ENCODE measurements around the gene BLTP2.
A peak's percentile ranks its signal among the peaks of the same experiment; 100 is the strongest.

The BLTP2 gene

GRCh38 chr17:28613931-28614381, 31.0 kb downstream of the BLTP2 start, which contains the start of gene RSKR:
Gene RSKR (minus strand): TSS chr17:28614185. CDS start chr17:28614161, 24 bp downstream.
- no peaks in the 10 kb centered on the region for H3K4me1 ChIP-seq (ENCODE audit: control insufficient read depth, insufficient read depth, low read length)
- H3K9me3 ChIP-seq (ENCODE audit: control insufficient read depth, insufficient read depth, low read depth, low read length), result no peaks in the 10 kb centered on the region
- POLR2A ChIA-PET, result interaction anchor here (2.0 kb wide), 1 partner anchor 14 kb away, joined by 7 read pairs; no protein-coding TSS in a partner anchor
- H3K27ac ChIP-seq (ENCODE audit: extremely low read depth, low read depth, low read length), result peak within 1 kb of the TSS; percentile 13; the same call in 1 of the 2 replicates
- no peak within 1 kb of the TSS for H3K4me3 ChIP-seq (ENCODE audit: low read depth, low read length)
- CTCF ChIA-PET, result interaction anchor here (0.6 to 7.3 kb wide), 13 partner anchors 11 to 120 kb away, joined by 3 to 46 read pairs (median 4); no protein-coding TSS in a partner anchor
- TF ChIP-seq ZNF521 (tag by site-specific recombination; IDR thresholded peaks at IDR 0.05), result no peak
- peak; percentile 84 for TF ChIP-seq ZIC2 (tag by site-specific recombination; IDR thresholded peaks at IDR 0.05)
- peaks cover 71 to 92% of the 10 kb centered on the region in 2 experiments for H3K36me3 ChIP-seq (ENCODE audit: control insufficient read depth in 2 of 2, insufficient read depth in 1 of 2, low read length in 2 of 2)

DNA sequence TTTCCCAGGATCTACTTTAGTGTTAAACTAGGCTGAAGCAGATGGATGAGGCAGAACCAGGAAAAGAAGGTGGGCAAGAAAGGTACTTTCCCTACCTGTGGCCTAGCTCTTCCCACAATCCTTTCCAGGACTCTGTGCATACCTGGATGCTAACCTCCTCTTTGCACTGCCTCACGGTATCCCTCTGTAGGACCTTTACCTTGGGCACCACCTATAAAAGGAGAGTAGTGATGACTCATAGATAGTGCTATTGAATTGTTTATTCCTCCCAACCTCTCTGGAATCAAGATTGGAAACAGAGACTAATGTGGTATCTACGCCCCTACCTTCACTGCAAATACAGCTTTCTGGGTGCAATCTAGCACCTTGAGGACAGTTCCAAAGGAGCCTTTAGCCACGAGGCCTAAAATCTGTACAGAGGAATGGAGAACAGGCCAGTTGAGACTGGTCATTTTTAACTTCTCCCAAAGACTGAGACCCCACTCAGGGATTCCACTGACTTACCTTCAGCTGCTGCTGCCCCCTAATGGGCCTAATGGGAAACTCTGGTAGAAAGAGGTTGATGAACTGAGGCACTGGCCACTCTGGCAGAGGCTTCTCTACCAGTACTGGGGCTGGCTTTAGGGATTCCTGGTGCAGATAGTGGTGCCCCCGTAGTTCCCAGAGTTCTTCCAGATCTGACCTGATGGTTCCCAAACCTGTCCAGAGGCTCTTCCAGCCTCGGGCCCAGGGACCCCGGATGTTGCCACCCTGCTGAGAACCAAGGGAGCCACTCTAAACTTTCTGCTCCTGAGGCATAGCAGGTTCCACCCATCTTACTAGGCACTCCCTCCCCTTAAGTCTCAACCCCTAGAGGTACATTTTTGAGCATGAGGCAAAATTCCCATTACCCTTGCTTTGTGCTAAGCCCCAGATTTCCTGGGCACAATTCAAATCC, 31.8 kb downstream of the BLTP2 start:
- TF ChIP-seq WT1 (tag by site-specific recombination; IDR thresholded peaks at IDR 0.05) (no peak), HOXD13 (CRISPR knock-in tag; IDR thresholded peaks at IDR 0.05; ENCODE audit: borderline replicate concordance) (no peak), HOXC10 (CRISPR knock-in tag; IDR thresholded peaks at IDR 0.05) (no peak), ZBTB48 (tag by site-specific recombination; IDR thresholded peaks at IDR 0.05) (0 out of 2 replicates have a peak, but pooled peaks have one; percentile 47), KLF17 (tag by site-specific recombination; IDR thresholded peaks at IDR 0.05) (no peak), GLIS1 (tag by site-specific recombination; IDR thresholded peaks at IDR 0.05) (0 out of 2 replicates have a peak, but pooled peaks have one; percentile 20), ZBTB21 (tag by site-specific recombination; IDR thresholded peaks at IDR 0.05) (no peak), ZNF510 (tag by site-specific recombination; IDR thresholded peaks at IDR 0.05; ENCODE audit: insufficient replicate concordance) (no peak), ZNF654 (tag by site-specific recombination; IDR thresholded peaks at IDR 0.05; ENCODE audit: low read depth) (peak; percentile 54)
- TF ChIP-seq, protein P1, sequence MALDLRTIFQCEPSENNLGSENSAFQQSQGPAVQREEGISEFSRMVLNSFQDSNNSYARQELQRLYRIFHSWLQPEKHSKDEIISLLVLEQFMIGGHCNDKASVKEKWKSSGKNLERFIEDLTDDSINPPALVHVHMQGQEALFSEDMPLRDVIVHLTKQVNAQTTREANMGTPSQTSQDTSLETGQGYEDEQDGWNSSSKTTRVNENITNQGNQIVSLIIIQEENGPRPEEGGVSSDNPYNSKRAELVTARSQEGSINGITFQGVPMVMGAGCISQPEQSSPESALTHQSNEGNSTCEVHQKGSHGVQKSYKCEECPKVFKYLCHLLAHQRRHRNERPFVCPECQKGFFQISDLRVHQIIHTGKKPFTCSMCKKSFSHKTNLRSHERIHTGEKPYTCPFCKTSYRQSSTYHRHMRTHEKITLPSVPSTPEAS (tag by site-specific recombination; IDR thresholded peaks at IDR 0.05), result no peak
- TF ChIP-seq, protein P2, sequence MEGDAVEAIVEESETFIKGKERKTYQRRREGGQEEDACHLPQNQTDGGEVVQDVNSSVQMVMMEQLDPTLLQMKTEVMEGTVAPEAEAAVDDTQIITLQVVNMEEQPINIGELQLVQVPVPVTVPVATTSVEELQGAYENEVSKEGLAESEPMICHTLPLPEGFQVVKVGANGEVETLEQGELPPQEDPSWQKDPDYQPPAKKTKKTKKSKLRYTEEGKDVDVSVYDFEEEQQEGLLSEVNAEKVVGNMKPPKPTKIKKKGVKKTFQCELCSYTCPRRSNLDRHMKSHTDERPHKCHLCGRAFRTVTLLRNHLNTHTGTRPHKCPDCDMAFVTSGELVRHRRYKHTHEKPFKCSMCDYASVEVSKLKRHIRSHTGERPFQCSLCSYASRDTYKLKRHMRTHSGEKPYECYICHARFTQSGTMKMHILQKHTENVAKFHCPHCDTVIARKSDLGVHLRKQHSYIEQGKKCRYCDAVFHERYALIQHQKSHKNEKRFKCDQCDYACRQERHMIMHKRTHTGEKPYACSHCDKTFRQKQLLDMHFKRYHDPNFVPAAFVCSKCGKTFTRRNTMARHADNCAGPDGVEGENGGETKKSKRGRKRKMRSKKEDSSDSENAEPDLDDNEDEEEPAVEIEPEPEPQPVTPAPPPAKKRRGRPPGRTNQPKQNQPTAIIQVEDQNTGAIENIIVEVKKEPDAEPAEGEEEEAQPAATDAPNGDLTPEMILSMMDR (tag by site-specific recombination; IDR thresholded peaks at IDR 0.05), result peak; percentile 28; the same call in 1 of the 2 replicates
- peaks cover 68 to 89% of the 10 kb centered on the region in 2 experiments for H3K36me3 ChIP-seq (ENCODE audit: control insufficient read depth in 2 of 2, insufficient read depth in 1 of 2, low read length in 2 of 2)
- H3K27ac ChIP-seq (ENCODE audit: extremely low read depth, low read depth, low read length), result peak overlapping the region; percentile 13; the same call in 1 of the 2 replicates
- H3K9me3 ChIP-seq (ENCODE audit: control insufficient read depth, insufficient read depth, low read depth, low read length), result no peaks in the 10 kb centered on the region
- no peak overlapping the region for H3K4me3 ChIP-seq (ENCODE audit: low read depth, low read length)
- POLR2A ChIA-PET, result interaction anchor here (2.0 to 2.1 kb wide), 2 partner anchors 11 to 14 kb away, joined by 6 to 7 read pairs; no protein-coding TSS in a partner anchor
- no peaks in the 10 kb centered on the region for H3K4me1 ChIP-seq (ENCODE audit: control insufficient read depth, insufficient read depth, low read length)
- CTCF ChIA-PET, result interaction anchor here (0.6 to 7.3 kb wide), 32 partner anchors 8 to 197 kb away, joined by 3 to 46 read pairs (median 4); partner anchors contain the start of gene PIGS

DNA sequence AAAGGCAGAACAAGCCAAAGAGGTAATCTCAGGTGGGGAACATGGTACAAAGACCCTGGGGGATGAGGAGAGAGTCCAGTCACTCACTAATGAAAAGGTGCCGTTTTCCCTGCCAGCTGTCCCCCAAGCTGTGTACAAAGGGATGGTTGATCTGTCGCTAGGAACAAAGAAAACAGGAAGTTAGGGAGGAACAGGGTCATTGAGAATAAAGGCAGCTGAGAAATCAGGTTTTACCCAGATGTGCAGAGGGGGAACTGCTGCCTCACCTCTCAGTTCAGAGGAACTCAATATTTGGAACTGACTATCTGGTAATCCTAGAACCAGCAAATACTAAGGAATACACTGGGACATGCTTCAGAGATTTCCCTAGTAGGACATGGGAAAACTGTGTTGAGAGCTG, 32.4 kb downstream of the BLTP2 start:
- ChIA-PET POLR2A (interaction anchor here (2.0 to 2.1 kb wide), 2 partner anchors 11 to 13 kb away, joined by 6 to 7 read pairs; no protein-coding TSS in a partner anchor), CTCF (interaction anchor here (0.6 to 7.3 kb wide), 28 partner anchors 9 to 196 kb away, joined by 3 to 46 read pairs (median 4); partner anchors contain the start of gene PIGS)
- Histone ChIP-seq H3K4me3 (ENCODE audit: low read depth, low read length) (no peak overlapping the region), H3K36me3 (ENCODE audit: control insufficient read depth in 2 of 2, insufficient read depth in 1 of 2, low read length in 2 of 2) (peaks cover 64 to 86% of the 10 kb centered on the region in 2 experiments), H3K27ac (ENCODE audit: extremely low read depth, low read depth, low read length) (no peak overlapping the region), H3K9me3 (ENCODE audit: control insufficient read depth, insufficient read depth, low read depth, low read length) (no peaks in the 10 kb centered on the region), H3K4me1 (ENCODE audit: control insufficient read depth, insufficient read depth, low read length) (no peaks in the 10 kb centered on the region)
- TF ChIP-seq ZNF394 (tag by site-specific recombination; IDR thresholded peaks at IDR 0.05; ENCODE audit: borderline replicate concordance) (no peak), PRDM1 (tag by site-specific recombination; IDR thresholded peaks at IDR 0.05) (no peak), ZNF548 (tag by site-specific recombination; IDR thresholded peaks at IDR 0.05) (no peak), ATF2 (tag by site-specific recombination; IDR thresholded peaks at IDR 0.05; ENCODE audit: low read depth) (no peak), OVOL3 (tag by site-specific recombination; IDR thresholded peaks at IDR 0.05) (no peak), ZNF433 (tag by site-specific recombination; IDR thresholded peaks at IDR 0.05; ENCODE audit: low read depth) (no peak), ZBTB48 (tag by site-specific recombination; IDR thresholded peaks at IDR 0.05) (no peak)
- TF ChIP-seq, protein P3, sequence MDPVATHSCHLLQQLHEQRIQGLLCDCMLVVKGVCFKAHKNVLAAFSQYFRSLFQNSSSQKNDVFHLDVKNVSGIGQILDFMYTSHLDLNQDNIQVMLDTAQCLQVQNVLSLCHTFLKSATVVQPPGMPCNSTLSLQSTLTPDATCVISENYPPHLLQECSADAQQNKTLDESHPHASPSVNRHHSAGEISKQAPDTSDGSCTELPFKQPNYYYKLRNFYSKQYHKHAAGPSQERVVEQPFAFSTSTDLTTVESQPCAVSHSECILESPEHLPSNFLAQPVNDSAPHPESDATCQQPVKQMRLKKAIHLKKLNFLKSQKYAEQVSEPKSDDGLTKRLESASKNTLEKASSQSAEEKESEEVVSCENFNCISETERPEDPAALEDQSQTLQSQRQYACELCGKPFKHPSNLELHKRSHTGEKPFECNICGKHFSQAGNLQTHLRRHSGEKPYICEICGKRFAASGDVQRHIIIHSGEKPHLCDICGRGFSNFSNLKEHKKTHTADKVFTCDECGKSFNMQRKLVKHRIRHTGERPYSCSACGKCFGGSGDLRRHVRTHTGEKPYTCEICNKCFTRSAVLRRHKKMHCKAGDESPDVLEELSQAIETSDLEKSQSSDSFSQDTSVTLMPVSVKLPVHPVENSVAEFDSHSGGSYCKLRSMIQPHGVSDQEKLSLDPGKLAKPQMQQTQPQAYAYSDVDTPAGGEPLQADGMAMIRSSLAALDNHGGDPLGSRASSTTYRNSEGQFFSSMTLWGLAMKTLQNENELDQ (tag by site-specific recombination; IDR thresholded peaks at IDR 0.05; ENCODE audit: low read depth), result no peak
